NCI-H2196 treated with DMSO at 0.1 percent for 48 hours (cell line): ENCODE measurements around the gene FAM216A.
"Not testable (repeated sequence)": the region's sequence is repeated elsewhere in the genome, so short reads cannot be mapped to it uniquely, and the experiment has no call there.

Experiments used
- DNase-seq: peaks from one replicate; lab custom pipeline; 2025; ENCODE audit not compliant: unreplicated experiment; lab: John Stamatoyannopoulos, UW

The FAM216A gene

GRCh38 chr12:110468214-110469048, at the start of gene FAM216A, which contains the start of gene GPN3:
TSS of gene FAM216A (plus strand) at chr12:110468845. CDS start at chr12:110468876, 31 bp downstream.
TSS of gene GPN3 (minus strand) at chr12:110468257. CDS start at chr12:110468203, 54 bp downstream.
- DNase-seq = peak; percentile 97

- DNase-seq = not testable (repeated sequence)
These were observed 48.0 kb upstream of the FAM216A start for GRCh38 chr12:110420644-110421043.

- no peak for DNase-seq
These were observed 47.4 kb upstream of the FAM216A start for GRCh38 chr12:110421159-110421661.

GRCh38 chr12:110421701-110422100, 46.9 kb upstream of the FAM216A start:
- DNase-seq = no peak

DNA sequence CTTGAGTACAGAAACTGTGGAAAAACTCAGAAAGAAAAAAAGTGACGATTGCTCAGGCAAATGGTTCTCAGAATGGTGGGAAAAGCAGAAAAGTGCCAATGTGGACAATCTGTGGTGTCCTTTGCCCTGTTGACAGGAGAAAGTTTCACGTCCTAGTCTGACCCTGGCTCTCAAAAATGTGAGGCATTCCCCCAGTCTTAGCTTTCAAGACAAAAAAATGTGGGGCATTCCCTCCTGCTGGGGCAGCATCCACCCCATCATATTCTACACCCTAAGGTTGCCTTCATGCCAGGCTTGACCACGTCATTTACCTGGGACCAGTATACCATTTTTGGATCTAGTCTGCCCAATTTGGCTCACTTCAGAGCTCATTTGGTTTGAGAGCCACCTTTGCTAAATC, 44.4 kb upstream of the FAM216A start:
- no peak for DNase-seq

DNA sequence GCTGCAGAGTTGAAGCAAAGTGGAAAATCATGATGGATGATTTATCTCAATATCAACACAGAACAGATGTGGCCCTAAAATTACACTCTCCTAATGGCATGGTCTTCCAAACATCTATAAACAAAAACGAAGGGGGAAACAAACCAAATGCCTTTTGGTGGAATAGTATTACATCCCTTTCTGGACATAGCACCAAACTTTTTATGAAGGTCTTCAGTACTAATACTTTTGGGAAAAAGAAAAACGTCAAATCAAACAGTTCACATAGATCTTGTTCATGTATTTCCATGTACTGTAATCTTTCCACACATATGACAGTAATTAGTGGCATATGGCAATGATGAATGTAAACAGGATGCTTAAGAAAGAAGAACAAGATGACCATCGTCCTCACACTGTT, 42.2 kb upstream of the FAM216A start:
- DNase-seq = no peak

- not testable (repeated sequence) for DNase-seq
These were observed 39.0 kb upstream of the FAM216A start for GRCh38 chr12:110429676-110430075.

DNA sequence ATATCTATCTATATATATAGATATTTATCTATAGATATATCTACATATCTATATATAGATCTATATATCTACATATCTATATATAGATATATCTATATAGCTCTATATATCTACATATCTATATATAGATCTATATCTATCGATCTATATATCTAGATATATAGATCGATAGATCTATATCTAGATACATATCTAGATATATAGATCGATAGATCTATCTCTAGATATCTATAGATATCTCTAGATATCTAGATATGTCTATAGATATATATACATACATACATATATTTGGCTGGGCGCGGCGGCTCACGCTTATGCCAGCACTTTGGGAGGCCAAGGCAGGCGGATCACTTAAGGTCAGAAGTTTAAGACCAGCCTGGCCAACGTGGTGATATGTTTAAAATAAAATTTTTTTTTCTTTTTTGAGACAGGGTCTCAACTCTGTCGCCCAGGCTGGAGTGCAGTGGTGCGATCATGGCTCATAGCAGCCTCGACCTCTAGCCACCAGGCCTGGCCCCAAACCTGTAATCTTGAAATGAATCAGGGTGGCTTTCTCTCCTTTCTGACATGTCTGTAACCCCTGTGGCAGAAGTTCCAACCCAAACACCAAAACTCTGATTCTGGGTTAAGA, 36.6 kb upstream of the FAM216A start:
- no peak for DNase-seq

- DNase-seq = no peak
These were observed 32.4 kb upstream of the FAM216A start for GRCh38 chr12:110436231-110436630.

- no peak for DNase-seq
These were observed 24.2 kb upstream of the FAM216A start for GRCh38 chr12:110444455-110444854.

DNA sequence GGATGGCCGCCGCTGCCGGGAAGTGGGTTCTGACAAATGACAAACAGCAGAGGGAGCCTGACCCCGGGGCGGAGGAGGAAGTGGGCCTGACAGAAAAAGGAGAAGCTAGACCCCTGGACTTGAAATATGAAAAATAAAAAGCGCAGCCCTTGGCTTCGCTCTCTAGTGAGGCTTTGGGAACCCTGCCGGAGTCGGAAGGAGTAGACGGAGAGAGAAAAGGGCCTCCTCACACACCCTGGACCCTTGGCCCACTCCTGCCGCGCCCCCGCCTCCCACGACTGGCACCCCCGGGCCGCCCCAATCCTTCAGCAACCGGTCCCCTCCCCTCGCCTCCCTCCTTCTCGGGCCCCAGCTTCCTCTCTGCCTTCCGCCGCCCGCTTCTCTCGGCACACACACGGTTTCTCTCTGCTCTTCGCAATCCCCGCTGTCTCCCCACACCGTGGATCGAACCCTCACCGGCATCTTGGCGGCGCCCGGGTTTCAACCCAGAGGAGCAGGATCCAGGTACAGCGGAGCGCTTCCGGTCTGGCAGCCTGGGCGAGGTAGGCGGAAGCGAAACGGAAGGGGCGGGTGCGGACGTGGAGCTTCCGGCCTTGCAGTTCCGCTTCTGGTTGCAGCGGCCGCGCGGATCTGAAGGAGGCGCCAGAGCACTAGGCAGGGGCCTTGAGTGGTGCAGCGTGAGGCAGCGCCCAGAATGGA, 18.7 kb upstream of the FAM216A start, which contains the start of gene ARPC3:
ARPC3 (minus strand) TSS at position 539 of the 699 bp plus-strand sequence; CDS start at position 462, 77 bp downstream.
- DNase-seq = peak; percentile 88

DNA sequence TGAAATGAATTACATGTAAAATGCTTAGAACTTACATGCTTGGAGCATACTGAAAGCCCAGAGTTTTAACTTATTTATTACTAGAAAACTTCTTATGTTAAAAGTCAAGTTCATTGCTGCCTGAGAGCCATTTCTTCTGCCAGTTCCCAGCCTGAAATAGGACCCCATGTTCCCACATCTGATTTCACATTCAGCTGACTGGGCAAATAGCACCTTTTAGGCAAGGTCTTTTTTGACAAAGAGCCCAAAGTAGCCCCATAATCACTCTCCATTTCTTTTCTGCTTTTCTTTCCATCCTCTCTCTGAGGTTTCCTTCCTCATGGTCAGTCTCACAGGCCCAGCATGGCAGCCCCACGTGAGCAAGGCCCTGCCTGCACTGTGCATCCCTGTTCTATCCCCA, 17.4 kb upstream of the FAM216A start:
- no peak for DNase-seq

- no peak for DNase-seq
These were observed 14.9 kb upstream of the FAM216A start for GRCh38 chr12:110453569-110454296.

GRCh38 chr12:110458756-110459155, 9.9 kb upstream of the FAM216A start:
- DNase-seq = no peak

DNA sequence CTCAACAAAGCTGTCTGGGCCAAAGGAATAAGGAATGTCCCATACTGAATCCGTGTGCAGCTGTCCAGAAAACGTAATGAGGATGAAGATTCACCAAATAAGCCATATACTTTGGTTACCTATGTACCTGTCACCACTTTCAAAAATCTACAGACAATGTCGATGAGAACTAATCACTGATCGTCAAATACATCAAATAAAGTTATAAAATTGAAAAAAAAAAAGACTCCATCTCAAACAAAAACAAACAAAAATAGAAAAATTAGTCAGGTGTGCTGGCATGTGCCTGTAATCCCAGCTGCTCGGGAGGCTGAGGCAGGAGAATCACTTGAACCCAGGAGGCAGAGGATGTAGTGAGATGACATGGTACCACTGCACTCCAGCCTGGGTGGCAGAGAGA, 7.5 kb upstream of the FAM216A start:
- DNase-seq = not testable (repeated sequence)

DNA sequence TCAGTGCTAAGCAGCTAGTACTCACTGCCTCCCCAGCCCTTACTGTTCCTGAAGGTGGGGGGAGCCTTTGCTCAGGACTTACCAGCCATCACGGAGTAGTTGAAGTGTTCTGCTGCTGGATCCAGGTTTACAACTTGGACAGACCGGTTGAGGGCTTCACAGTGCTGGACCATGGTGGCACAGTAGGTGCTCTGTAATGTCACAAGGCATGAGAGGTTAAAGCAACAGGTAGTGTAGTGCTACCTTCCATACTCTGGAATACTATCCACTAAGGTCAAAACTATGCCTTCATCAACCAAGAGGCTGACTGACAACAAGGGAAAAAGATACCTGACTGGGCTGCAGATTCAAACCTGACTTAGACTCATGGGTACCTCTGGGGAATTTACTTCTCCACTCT, 3.6 kb upstream of the FAM216A start:
- no peak for DNase-seq

- not testable (repeated sequence) for DNase-seq
These were observed 2.9 kb upstream of the FAM216A start for GRCh38 chr12:110465765-110466164.

GRCh38 chr12:110466791-110467190, 1.9 kb upstream of the FAM216A start:
- no peak for DNase-seq

- DNase-seq = no peak
These were observed 815 bp upstream of the FAM216A start for GRCh38 chr12:110467847-110468213.

DNA sequence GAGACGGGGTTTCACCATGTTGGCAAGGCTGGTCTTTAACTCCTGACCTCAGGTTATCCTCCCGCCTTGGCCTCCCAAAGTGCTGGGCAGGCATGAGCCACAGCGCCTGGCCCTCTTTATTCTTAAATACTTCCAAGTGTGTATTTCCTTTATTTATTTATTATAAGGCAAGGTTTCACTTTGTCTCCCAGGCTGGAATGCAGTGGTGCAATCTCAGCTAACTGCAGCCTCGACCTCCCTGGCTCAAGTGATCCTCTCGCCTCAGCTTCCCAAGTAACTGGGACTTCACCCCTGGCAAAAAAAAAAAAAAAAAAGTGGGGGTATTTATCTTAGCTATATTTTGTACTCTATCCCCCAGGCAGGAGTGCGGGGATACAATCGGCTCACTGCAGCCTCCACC, 6.8 kb downstream of the FAM216A start:
- DNase-seq = no peak
